GM18498 (cell line): Measurements from ENCODE around the gene ENTPD2.

ENCODE experiments used
- ATAC-seq: cut with Tn5 transposase; IDR thresholded peaks from one replicate; pipeline ENCODE4 v1.9.1; 2021; ENCODE audit warnings: mild to moderate bottlenecking, moderate library complexity; ENCODE audit not compliant: unreplicated experiment

Gene ENTPD2

GRCh38 chr9:137080260-137081122, 26.6 kb upstream of the ENTPD2 start:
- no peak for ATAC-seq

GRCh38 chr9:137079401-137079787, 25.5 kb upstream of the ENTPD2 start:
- no peak for ATAC-seq

- ATAC-seq = no peak
Observed at GRCh38 chr9:137078701-137079400, 25.0 kb upstream of the ENTPD2 start.

GRCh38 chr9:137077758-137078693, 24.2 kb upstream of the ENTPD2 start:
- ATAC-seq = peak; percentile 9

GRCh38 chr9:137077010-137077747, 23.3 kb upstream of the ENTPD2 start, which contains the start of gene UAP1L1:
Gene UAP1L1, plus strand, starts transcription at chr9:137077517. Its CDS starts 16 bp downstream, at chr9:137077533.
- ATAC-seq = peak; percentile 51

GRCh38 chr9:137076636-137077009, 22.8 kb upstream of the ENTPD2 start:
- no peak for ATAC-seq

- no peak for ATAC-seq
Observed at GRCh38 chr9:137075275-137075775, 21.5 kb upstream of the ENTPD2 start.

- no peak for ATAC-seq
Observed at GRCh38 chr9:137074657-137075274, 20.9 kb upstream of the ENTPD2 start.

- ATAC-seq = no peak
Observed at GRCh38 chr9:137073992-137074399, 20.1 kb upstream of the ENTPD2 start.

- ATAC-seq = no peak
Observed at GRCh38 chr9:137071282-137071681, 17.4 kb upstream of the ENTPD2 start.

GRCh38 chr9:137070906-137071275, 17.0 kb upstream of the ENTPD2 start:
- ATAC-seq = no peak

- ATAC-seq = peak; percentile 70
Observed at GRCh38 chr9:137070201-137070905, 16.5 kb upstream of the ENTPD2 start, which contains the start of gene SAPCD2. Gene SAPCD2, minus strand, starts transcription at chr9:137070557. Its CDS starts 97 bp downstream, at chr9:137070460.

GRCh38 chr9:137069508-137070091, 15.7 kb upstream of the ENTPD2 start:
- no peak for ATAC-seq

GRCh38 chr9:137068539-137069507, 15.0 kb upstream of the ENTPD2 start:
- no peak for ATAC-seq

- ATAC-seq = peak; percentile 45
Observed at GRCh38 chr9:137067860-137068538, 14.1 kb upstream of the ENTPD2 start.

GRCh38 chr9:137066096-137066861, 12.4 kb upstream of the ENTPD2 start:
- ATAC-seq = no peak
